Fibroblast of lung (primary cell): Measurements from ENCODE around the gene CSRNP3. TPM values are rescaled to one million over a fixed set of nuclear protein-coding genes. Genes with fewer than 3 reads are reported as not detected.

ENCODE experiments used
- DNase-seq, 2 donors: peaks; one replicate each; pipeline versions ENCODE4 v3.0.0 to v3.0.0-alpha.2; 2010; ENCODE audit warnings: low read depth in 2 of 2
- H2AFZ ChIP-seq: 2 replicates; pipeline ENCODE4 v1.5.1; 2012; ENCODE audit warnings: low read length, control low read depth, inconsistent platforms
- H3K27ac ChIP-seq: 2 replicates; pipeline ENCODE4 v1.5.1; 2011; ENCODE audit warnings: low read length, control low read depth; ENCODE audit not compliant: insufficient read depth
- H3K27me3 ChIP-seq: 2 replicates; pipeline ENCODE4 v1.5.1; 2011; ENCODE audit warnings: mild to moderate bottlenecking, low read length; ENCODE audit not compliant: control insufficient read depth, insufficient read depth
- H3K36me3 ChIP-seq: 2 replicates; pipeline ENCODE4 v1.5.1; 2011; ENCODE audit warnings: low read length; ENCODE audit not compliant: control insufficient read depth, insufficient read depth
- H3K4me1 ChIP-seq: 2 replicates; pipeline ENCODE4 v1.5.1; 2011; ENCODE audit warnings: low read length; ENCODE audit not compliant: control insufficient read depth, insufficient read depth; ENCODE audit errors: extremely low read depth
- H3K4me2 ChIP-seq: 2 replicates; pipeline ENCODE4 v1.5.1; 2011; ENCODE audit warnings: low read length, control low read depth; ENCODE audit not compliant: insufficient read depth; ENCODE audit errors: extremely low read depth
- H3K4me3 ChIP-seq, 4 experiments: fragments of 200-600 bp in 1 of 4; sonication (generic) in 1 of 4; replicated peaks in 1 of 4; 2 replicates each; pipeline ENCODE4 v1.5.1; 2011 to 2016; ENCODE audit warnings: low read length in 4 of 4, low read depth in 3 of 4, mild to moderate bottlenecking in 3 of 4, control low read depth in 2 of 4, inconsistent platforms in 1 of 4, mixed read lengths in 1 of 4; ENCODE audit not compliant: insufficient read depth in 1 of 4; ENCODE audit errors: control extremely low read depth in 1 of 4
- H3K79me2 ChIP-seq: 2 replicates; pipeline ENCODE4 v1.5.1; 2012; ENCODE audit warnings: mild to moderate bottlenecking, low read length, inconsistent platforms; ENCODE audit not compliant: control insufficient read depth, insufficient read depth
- H3K9ac ChIP-seq: 2 replicates; pipeline ENCODE4 v1.5.1; 2011; ENCODE audit warnings: mild to moderate bottlenecking, low read length, control low read depth; ENCODE audit not compliant: insufficient read depth
- H3K9me3 ChIP-seq: 2 replicates; pipeline ENCODE4 v1.5.1; 2012; ENCODE audit warnings: low read depth, low read length; ENCODE audit not compliant: control insufficient read depth, insufficient read depth
- H4K20me1 ChIP-seq: 2 replicates; pipeline ENCODE4 v1.5.1; 2011; ENCODE audit warnings: low read length; ENCODE audit not compliant: control insufficient read depth, insufficient read depth; ENCODE audit errors: extremely low read depth
- CTCF ChIP-seq, 2 donors: IDR thresholded peaks in 1 of 2; conservative IDR thresholded peaks in 1 of 2; 1 replicate in 1 of 2; 2 replicates in 1 of 2; pipeline ENCODE4 v1.5.1; 2011 to 2012; ENCODE audit warnings: low read length in 2 of 2, control low read depth in 1 of 2, inconsistent platforms in 1 of 2, low read depth in 1 of 2, mild to moderate bottlenecking in 1 of 2
- EZH2 ChIP-seq: IDR thresholded peaks from 2 replicates; pipeline ENCODE4 v1.5.1; 2012; ENCODE audit warnings: low read length, control low read depth, mild to moderate bottlenecking; ENCODE audit errors: missing control alignments
- polyA plus RNA-seq, 2 donors: library from polyadenylated mRNA; depleted of rRNA in 1 of 2; stranded (reverse) in 1 of 2; unstranded in 1 of 2; fragments of >200 nt; gene quantifications; 2 replicates each; pipeline ENCODE4 v1.2.1, GENCODE V29; 2011 to 2012; ENCODE audit warnings: missing spikeins in 1 of 2
- total RNA-seq: library from RNA; depleted of rRNA; stranded (reverse); fragments of >200 nt; gene quantifications from 2 replicates; pipeline ENCODE4 v1.2.1, GENCODE V29; 2014

Gene CSRNP3
- total and polyA plus RNA-seq, 2 donors (not counting 1 experiment from before 2014, with no cell fraction given) = 0.66 to 1.1 TPM

DNA sequence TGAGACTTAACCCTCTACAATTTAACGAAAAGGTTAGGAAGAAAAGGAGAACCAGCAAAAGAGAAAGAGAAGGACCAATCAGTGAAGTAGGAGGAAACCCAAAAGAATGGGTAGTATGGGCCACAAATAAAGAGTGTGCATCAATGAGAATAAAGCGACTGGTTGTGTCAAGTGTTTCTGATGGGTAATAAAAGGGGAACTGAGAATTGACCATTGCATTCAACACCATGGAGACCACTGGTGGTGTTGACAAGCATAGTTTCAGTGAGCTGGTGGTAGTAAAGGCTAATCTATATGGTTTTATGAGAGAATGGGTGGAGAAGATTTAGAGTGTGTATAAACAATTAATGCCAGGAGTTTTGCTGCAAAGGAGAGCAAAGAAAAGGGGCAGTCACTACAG is 75.4 kb downstream of the CSRNP3 start:
- no peaks in the 10 kb centered on the region for H3K79me2 ChIP-seq
- DNase-seq = no peak
- H3K4me1 ChIP-seq = no peaks in the 10 kb centered on the region
- no peak overlapping the region for H3K9ac ChIP-seq
- no peaks in the 10 kb centered on the region for H3K36me3 ChIP-seq
- H3K4me2 ChIP-seq = no peak overlapping the region
- no peak overlapping the region for H2AFZ ChIP-seq
- TF ChIP-seq CTCF (conservative IDR thresholded peaks at IDR 0.05 in 1 of 2, IDR thresholded peaks at IDR 0.05 in 1 of 2; ENCODE audit: low read depth in 1 of 2, low read length in 2 of 2) = no peak
- TF ChIP-seq EZH2 = no peak
- H3K27ac ChIP-seq = no peak overlapping the region
- H3K4me3 ChIP-seq = no peak overlapping the region
- H3K9me3 ChIP-seq = no peaks in the 10 kb centered on the region
- no peaks in the 10 kb centered on the region for H4K20me1 ChIP-seq
- H3K27me3 ChIP-seq = no peaks in the 10 kb centered on the region

DNA sequence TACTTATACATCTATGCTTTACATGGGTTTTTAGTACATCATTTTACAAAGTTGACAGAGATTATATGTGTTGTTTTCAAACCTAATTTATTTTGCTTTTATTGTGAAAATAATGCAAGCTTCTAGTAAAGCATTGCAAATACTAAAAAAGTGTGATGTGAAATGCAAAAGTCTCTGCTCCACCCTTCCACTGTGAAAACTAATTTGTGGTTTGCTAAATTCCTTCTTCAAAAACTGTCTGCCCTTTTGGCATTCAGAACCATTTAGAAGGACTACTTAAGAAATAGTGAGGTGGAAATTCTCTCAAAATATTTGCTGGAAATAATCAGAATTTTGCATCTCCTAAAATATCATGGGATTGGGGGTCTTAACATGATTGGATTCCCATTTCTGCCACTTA is 78.4 kb downstream of the CSRNP3 start:
- Histone ChIP-seq H3K79me2 (no peaks in the 10 kb centered on the region), H3K4me3 (no peak overlapping the region), H3K9ac (no peak overlapping the region), H3K9me3 (no peaks in the 10 kb centered on the region), H4K20me1 (no peaks in the 10 kb centered on the region), H3K27me3 (no peaks in the 10 kb centered on the region), H3K27ac (no peak overlapping the region), H3K4me1 (no peaks in the 10 kb centered on the region), H2AFZ (no peak overlapping the region), H3K4me2 (no peak overlapping the region), H3K36me3 (no peaks in the 10 kb centered on the region)
- TF ChIP-seq CTCF (conservative IDR thresholded peaks at IDR 0.05 in 1 of 2, IDR thresholded peaks at IDR 0.05 in 1 of 2; ENCODE audit: low read depth in 1 of 2, low read length in 2 of 2) (no peak), EZH2 (no peak)
- peak in 1 of 2 donors; percentile 7 for DNase-seq

DNA sequence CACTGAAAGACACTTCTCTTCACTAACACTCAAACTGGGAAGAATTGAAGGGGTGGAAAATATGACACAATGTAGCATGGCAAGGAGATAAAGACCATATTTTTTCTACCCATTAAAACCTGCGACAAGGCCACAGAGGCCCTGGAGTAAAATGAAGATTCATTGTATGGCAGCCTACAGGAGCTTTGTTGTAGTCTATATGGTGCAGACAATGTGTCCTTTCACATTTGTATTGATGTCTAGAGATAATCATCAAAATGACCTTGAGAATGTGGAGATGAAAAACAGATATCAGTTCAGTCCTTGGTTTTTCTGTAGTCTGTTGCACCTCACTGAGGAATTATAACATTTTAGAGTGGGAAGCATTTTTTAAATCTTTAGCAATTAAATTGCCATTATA is 80.1 kb downstream of the CSRNP3 start:
- TF ChIP-seq EZH2 (no peak), CTCF (conservative IDR thresholded peaks at IDR 0.05 in 1 of 2, IDR thresholded peaks at IDR 0.05 in 1 of 2; ENCODE audit: low read depth in 1 of 2, low read length in 2 of 2) (no peak)
- no peaks in the 10 kb centered on the region for H3K79me2 ChIP-seq
- H3K27me3 ChIP-seq = no peaks in the 10 kb centered on the region
- no peak overlapping the region for H2AFZ ChIP-seq
- no peaks in the 10 kb centered on the region for H3K4me1 ChIP-seq
- H3K36me3 ChIP-seq = no peaks in the 10 kb centered on the region
- no peaks in the 10 kb centered on the region for H3K9me3 ChIP-seq
- H3K27ac ChIP-seq = no peak overlapping the region
- H3K9ac ChIP-seq = no peak overlapping the region
- H4K20me1 ChIP-seq = no peaks in the 10 kb centered on the region
- DNase-seq = no peak
- no peak overlapping the region for H3K4me3 ChIP-seq
- no peak overlapping the region for H3K4me2 ChIP-seq
